ENCODE results near the gene CATSPERD.

GRCh38 chr19:5827891-5828660, 107.6 kb downstream of the CATSPERD start:
- TF ChIP-seq CTCF (IDR thresholded peaks at IDR 0.05) (no peak), ZFX (IDR thresholded peaks at IDR 0.05; ENCODE audit: borderline replicate concordance) (no peak)
